HG03460 (cell line): ENCODE data around the gene SLC37A1.

Experiments
- ATAC-seq: cut with Tn5 transposase; IDR thresholded peaks from one replicate; pipeline ENCODE4 v1.9.1; 2021; ENCODE audit not compliant: unreplicated experiment

The SLC37A1 gene

GRCh38 chr21:42558846-42559245 is 45.2 kb downstream of the SLC37A1 start:
- no peak for ATAC-seq

DNA sequence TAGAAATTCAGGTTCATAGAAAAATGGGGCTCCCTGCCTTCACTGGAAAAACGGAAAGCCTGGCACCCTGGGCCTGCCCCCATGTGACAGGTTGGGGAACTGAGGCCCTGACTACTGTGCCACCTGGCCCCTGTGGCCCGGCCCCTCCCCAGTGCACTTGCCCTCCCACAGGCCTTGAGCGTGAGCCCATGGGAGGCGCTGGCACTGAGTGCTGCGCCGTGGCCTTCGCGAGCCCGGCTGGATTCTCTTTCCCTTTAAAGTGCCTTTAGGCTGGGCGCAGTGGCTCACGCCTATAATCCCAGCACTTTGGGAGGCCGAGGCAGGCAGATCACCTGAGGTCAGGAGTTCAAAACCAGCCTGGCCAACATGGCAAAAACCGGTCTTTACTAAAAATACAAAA is 45.7 kb downstream of the SLC37A1 start:
- ATAC-seq, result no peak

DNA sequence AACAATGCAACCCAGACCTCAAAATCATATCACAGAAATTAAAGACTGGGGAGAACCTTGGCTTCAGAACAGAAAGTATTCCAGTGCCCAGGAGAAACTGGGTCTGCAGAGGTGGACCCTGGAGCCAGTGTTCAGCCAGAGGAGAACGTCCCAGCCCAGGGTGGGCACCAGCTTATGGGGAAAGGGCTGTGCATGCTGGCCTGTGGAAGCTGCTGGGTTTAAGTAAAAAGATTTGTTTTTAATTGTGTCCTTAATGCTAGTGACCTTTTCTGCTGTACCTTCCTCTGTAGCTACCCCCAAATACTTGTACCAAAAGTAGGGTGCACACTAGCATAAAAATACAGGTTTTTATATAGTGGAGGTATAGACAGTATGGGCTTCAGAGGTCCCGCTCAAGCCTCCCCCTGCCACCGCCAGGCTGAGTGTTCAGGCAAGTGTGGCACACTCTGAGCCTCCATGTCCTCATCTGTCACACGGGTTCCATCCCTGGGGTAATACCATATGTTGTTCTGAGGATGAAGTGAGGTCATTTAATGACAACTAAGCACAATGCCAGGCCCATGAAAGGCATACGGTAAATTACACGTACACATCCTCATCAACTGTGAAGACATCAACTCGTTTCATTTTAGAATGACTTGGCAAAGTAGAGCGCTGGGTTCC is 47.0 kb downstream of the SLC37A1 start:
- no peak for ATAC-seq

DNA sequence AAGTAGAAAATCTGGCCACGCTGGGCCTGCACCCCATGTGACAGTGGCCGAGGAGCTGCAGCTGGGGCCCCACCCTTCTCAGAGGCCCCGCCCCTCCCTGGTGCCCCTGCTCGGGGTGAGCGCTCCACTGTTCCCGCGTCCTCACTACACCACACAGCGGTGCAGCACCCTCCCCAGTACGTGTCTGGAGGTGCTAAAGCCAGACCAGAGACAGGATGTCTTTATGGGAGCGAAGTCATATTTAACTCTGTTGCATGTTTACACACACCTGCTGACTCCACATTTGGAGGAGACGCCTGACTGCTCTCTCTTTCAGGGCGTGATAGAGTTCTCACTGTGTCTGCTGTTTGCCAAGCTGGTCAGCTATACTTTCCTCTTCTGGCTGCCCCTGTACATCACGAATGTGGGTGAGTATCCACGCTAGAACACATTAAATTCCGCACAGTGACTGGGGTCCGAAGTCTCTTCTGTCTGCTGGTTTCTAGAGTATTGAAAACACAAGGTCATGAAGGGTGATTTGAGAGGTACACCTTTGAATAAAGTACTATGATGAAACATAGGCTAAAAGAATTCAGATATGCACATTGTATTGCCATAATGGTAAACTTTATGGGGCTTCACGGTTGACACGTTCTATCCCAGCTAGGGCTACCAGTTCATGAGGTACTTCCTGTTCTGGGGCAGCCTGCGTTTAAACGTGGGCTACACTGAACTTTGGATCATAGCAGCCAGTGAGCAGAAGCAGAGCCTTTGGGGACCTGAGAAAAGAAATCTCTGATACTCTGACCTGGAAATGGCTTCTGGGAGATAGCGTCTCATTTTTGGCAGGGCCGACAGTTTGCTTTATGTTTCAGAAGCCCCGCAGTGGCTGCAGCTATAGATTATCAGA is 48.4 kb downstream of the SLC37A1 start:
- peak; percentile 65 for ATAC-seq

- no peak for ATAC-seq
Measured at GRCh38 chr21:42562816-42563215, 49.2 kb downstream of the SLC37A1 start.

DNA sequence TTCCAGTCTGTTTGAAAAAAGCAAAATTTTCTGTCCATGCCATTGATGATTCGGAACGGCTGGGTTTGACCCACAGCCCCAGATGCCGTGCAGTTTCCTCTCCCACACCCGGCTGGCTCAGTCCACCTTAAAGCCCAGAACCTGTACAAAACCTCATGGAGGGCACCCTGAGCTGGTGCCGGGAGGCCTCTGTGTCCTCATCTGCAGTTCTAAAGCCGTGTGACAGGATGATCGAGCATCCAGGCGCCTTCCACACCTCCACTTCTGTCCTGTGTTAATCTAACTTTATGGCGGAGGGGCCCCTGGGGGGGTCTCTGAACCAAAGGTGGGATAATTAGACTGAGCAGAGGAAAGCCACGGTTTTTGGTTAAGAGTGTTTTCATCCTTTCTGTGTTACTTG is 49.6 kb downstream of the SLC37A1 start:
- ATAC-seq, result no peak

- ATAC-seq, result no peak
Measured at GRCh38 chr21:42563686-42564085, 50.0 kb downstream of the SLC37A1 start.

GRCh38 chr21:42564561-42564971 is 50.9 kb downstream of the SLC37A1 start:
- no peak for ATAC-seq

DNA sequence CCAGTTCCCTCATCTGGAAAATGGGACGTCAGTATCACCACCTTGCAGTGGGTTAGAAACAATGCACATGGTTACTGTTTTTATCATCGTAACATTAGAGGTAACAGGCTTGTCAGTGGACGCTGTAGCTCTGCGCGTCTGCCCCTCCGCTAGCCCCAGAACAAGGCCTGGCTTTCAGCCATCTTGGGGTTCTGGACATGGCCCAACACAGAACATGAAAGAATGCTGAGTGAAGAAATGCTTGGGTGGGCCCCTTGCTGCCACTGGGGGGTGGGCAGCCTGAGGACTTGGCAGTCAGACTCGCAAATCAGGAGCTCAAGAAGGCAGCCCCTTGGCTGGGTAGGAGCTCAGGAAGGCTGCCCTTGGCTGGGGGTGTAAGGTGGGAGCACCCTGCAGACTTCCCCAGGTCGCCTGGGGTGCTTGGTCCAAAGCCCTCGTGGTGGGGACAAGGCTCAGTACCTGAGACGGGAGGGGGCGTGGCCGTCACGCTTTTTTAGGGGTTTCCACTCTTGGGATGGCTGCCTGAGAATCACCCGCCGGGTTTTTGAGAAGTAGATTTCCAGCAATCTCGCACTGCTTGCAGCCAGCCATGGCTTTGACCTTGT is 51.7 kb downstream of the SLC37A1 start:
- ATAC-seq, result no peak

GRCh38 chr21:42565886-42566523 is 52.4 kb downstream of the SLC37A1 start:
- no peak for ATAC-seq

- no peak for ATAC-seq
Measured at GRCh38 chr21:42566524-42567213, 53.0 kb downstream of the SLC37A1 start.

- no peak for ATAC-seq
Measured at GRCh38 chr21:42567214-42567555, 53.5 kb downstream of the SLC37A1 start.

DNA sequence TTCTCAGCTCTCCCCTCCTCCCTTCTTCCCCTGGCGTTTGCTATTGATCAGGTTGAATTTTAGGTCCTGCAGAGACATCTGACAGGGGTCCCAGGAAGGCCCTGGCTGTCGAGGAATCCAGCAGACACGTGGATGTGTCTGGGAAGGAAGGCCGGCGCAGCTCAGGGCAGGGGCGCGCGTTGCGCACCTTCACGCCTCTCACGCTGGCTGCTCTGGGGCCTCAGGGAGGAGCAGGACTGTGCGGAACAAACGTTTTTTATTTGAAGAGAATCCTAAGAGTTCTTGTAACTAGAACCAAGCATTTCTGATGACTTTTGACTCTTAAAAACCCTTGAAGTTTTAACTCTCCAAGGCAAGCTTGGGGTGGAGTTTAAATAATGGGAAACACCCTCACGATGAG is 54.2 kb downstream of the SLC37A1 start:
- no peak for ATAC-seq

DNA sequence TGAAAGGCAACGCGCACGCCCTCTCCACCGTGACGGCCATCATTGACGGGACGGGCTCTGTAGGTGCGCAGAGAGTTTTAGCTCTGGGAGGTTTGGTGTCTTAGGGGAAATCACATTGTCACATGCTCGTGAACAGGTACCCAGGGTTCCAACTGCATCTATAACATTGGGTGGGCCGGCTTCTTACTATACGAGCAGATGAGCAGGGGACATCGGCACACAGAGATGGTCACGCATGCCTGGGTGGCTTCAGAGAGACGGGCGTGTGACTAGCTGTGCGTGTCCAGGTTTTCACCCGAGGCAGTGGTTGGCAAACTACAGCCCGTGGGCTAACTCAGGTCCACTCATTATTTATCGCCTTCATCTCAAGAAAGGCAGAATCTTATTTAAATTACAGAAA is 54.7 kb downstream of the SLC37A1 start:
- ATAC-seq, result no peak

DNA sequence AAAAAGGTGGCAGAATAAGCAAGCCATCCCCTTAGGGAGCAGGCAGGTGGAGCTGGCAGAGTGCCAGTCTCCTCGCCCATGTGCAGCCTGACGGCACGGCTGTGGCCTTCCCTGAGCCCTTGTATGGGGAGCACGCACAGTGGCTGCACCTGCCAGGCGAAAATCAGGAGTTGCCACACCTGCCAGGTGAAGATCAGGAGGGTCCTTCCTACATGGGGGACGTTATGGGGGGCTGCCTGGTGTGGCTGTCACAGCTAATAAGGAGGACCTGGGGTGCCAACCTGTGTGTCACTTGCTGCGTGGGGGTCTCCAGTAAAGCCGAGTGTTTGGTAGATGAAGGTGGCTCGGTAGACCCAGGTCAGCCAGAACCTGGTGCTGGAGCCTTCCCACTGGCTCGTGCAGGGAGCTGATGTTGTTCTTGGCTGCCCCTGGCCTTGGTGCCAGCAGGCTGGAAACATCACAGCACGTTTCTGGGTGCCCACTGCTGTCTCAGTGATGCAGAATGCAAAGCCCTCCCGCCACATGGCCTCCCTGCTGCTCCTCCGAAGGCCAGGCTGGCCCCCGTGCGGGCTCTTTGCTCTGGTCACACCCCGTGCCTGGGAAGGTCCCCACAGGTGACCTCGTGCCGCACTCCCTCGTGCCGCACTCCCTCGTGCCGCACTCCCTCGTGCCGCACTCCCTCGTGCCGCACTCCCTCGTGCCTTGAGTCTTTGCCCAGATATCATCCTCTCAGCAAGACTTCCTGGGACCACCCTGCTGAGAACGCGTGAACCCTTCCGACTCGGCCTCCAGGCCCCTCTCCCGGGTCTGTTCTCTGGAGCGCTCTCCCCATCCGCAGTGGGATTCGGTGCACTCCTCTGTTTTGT is 55.4 kb downstream of the SLC37A1 start:
- no peak for ATAC-seq

- no peak for ATAC-seq
Measured at GRCh38 chr21:42569732-42570301, 56.2 kb downstream of the SLC37A1 start.

- ATAC-seq, result no peak
Measured at GRCh38 chr21:42570362-42570761, 56.7 kb downstream of the SLC37A1 start.

DNA sequence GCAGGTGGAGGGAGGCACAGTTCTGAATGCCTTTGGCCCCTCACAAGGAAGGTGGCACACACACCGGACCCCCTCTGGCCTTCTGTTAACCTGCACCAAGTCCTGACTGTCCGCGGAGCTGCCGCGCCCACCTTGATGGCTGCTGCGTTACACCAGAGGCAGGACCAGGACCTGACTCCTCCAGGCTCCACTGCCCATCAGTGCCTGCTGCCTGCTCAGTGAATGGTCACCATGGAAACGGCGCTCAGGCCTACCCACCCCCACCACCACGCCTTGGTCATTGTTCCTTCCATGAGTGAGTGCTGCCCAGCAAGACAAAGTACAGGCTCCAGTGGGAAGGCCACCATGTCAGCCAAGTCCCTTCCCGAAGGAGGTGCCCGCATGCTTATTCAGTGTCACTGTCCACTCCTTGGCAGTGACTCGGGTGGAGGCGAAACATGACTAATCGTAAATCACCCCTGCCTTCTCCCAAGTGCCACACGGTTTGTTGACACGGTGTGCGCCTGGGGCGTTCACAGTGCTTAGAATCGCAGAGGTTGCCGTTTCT is 57.3 kb downstream of the SLC37A1 start:
- no peak for ATAC-seq

GRCh38 chr21:42571391-42572150 is 57.9 kb downstream of the SLC37A1 start:
- no peak for ATAC-seq
